Esophagus muscularis mucosa (tissue), 3 donors: ENCODE results near the gene ARMC12.
A peak's percentile ranks its signal among the peaks of the same experiment; 100 is the strongest.

ENCODE experiments used
- CTCF ChIP-seq, 3 experiments: fragments of 200-600 bp in 2 of 3; fragments of 450-650 bp in 1 of 3; sonication (generic) in 2 of 3; IDR thresholded peaks; one replicate each; pipeline ENCODE4 v1.5.1; 2017 to 2019; ENCODE audit warnings: antibody characterized with exemption in 3 of 3, mild to moderate bottlenecking in 2 of 3, moderate library complexity in 1 of 3
- EP300 ChIP-seq: sonication (generic); formaldehyde crosslinking; IDR thresholded peaks from one replicate; pipeline ENCODE4 v1.6.1; 2017; ENCODE audit warnings: antibody characterized with exemption

GRCh38 chr6:35757456-35758123 is 20.8 kb downstream of the ARMC12 start:
- TF ChIP-seq EP300 (no peak), CTCF (IDR thresholded peaks at IDR 0.05) (peak in 1 of 3 experiments; percentile 2)
